MG63 (cell line): Measurements from ENCODE around the gene SCUBE3. TPM values are rescaled to one million over a fixed set of nuclear protein-coding genes. Genes with fewer than 3 reads are reported as not detected.

Source experiments
- DNase-seq: peaks from one replicate; pipeline ENCODE4 v3.0.0-alpha.2; 2020
- H3K27me3 ChIP-seq: fragments of 250-450 bp; sonication (Bioruptor Pico); 2 replicates; pipeline ENCODE4 v1.5.1; 2020; ENCODE audit warnings: mild to moderate bottlenecking, moderate library complexity
- H3K36me3 ChIP-seq: fragments of 250-450 bp; sonication (Bioruptor Pico); 2 replicates; pipeline ENCODE4 v1.5.1; 2020; ENCODE audit warnings: mild to moderate bottlenecking, moderate library complexity
- H3K4me3 ChIP-seq: fragments of 250-450 bp; sonication (Bioruptor Pico); 2 replicates; pipeline ENCODE4 v1.5.1; 2020; ENCODE audit warnings: mild to moderate bottlenecking, moderate library complexity
- H3K9me3 ChIP-seq: fragments of 250-450 bp; sonication (Bioruptor Pico); 2 replicates; pipeline ENCODE4 v1.5.1; 2020; ENCODE audit warnings: mild to moderate bottlenecking, moderate library complexity
- total RNA-seq: library from RNA; depleted of rRNA; stranded (reverse); fragments of >200 nt; shearing (Covaris generic); gene quantifications from 2 replicates; pipeline ENCODE4 v1.2.3, GENCODE V29; 2014; ENCODE audit warnings: low replicate concordance

The SCUBE3 gene
- total RNA-seq, 1 experiment from 2014 or later: 4.2 TPM

GRCh38 chr6:35195120-35195780 lies 18.5 kb upstream of the SCUBE3 start:
- Histone ChIP-seq H3K27me3 (no peaks in the 10 kb centered on the region), H3K4me3 (no peak overlapping the region), H3K36me3 (no peaks in the 10 kb centered on the region), H3K9me3 (no peaks in the 10 kb centered on the region)
- no peak for DNase-seq

DNA sequence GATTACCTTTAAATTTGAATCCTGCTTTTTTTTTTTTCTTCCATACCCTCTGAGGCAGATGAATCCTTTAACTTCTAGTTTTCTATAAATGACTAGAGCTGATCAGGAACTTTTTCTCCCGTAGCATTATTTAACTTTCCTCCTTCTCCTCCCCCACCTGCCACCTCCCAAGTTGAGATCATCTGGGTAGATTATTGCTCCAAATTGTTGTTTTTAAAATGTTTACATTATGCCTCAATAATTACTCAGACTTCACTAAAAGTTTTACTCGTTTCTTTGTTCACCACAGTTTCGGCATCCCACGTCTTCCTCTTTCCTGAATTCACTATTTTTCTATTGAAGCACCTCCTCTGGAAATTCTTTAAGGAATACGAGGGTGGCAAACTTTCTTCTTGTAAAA lies 16.6 kb upstream of the SCUBE3 start:
- H3K9me3 ChIP-seq: no peaks in the 10 kb centered on the region
- no peaks in the 10 kb centered on the region for H3K27me3 ChIP-seq
- H3K36me3 ChIP-seq: no peaks in the 10 kb centered on the region
- no peak overlapping the region for H3K4me3 ChIP-seq
- DNase-seq: no peak

GRCh38 chr6:35199866-35200265 lies 13.9 kb upstream of the SCUBE3 start:
- H3K36me3 ChIP-seq: no peaks in the 10 kb centered on the region
- H3K27me3 ChIP-seq: no peaks in the 10 kb centered on the region
- H3K4me3 ChIP-seq: no peak overlapping the region
- H3K9me3 ChIP-seq: no peaks in the 10 kb centered on the region
- no peak for DNase-seq

DNA sequence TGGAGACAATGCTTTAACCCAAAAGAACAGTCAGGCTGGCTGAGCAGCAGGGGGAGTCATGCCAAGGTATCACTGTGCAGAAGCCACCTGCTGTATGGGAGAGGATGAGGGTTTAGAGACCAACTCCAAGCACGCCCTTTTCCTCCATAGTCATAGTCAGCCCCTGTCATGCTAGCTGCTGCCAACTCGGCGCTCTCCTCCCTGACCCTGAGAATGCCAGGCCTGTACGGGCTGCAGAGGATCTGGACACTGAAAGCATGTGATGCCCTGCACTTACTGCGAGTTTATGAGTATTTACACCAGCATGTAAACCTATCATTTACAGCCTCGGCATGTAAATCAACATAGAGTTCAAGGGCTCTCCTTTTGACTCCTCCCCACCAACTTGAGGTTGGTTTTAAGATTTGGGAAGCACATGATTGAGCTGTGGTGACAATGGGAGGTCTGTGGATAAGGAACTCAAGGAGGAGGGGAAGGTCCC lies 11.7 kb upstream of the SCUBE3 start:
- no peak overlapping the region for H3K4me3 ChIP-seq
- no peaks in the 10 kb centered on the region for H3K9me3 ChIP-seq

GRCh38 chr6:35203152-35203670 lies 10.5 kb upstream of the SCUBE3 start:
- peak; percentile 92 for DNase-seq
- no peak overlapping the region for H3K4me3 ChIP-seq
- H3K36me3 ChIP-seq: no peaks in the 10 kb centered on the region
- H3K27me3 ChIP-seq: peaks cover 4% of the 10 kb centered on the region; the same call in 1 of the 2 replicates
- H3K9me3 ChIP-seq: no peaks in the 10 kb centered on the region

More for the DNA sequence above, 11.7 kb upstream of the SCUBE3 start:
- Histone ChIP-seq H3K36me3 (no peaks in the 10 kb centered on the region), H3K27me3 (peaks cover 4% of the 10 kb centered on the region; the same call in 1 of the 2 replicates)
- DNase-seq: peak; percentile 89

DNA sequence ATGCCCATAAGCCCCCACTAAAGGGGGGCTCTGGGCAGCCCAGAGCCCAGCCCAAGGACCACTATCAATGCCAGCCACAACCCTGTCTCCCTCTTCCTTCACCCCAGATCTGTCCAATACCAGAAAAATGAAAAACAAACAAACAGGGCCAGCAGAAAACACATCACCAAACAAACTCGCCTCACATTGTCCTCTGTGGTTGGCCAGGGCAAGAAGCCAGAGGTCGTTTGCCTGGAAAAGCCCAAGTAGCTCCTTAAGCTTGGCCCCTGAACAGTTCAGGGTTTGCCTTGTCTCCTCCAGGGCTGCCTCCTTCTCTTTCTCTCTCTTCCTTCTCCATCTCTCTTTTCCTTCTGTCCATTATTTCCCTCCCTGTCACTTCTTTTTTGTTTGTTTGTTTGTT lies 10.1 kb upstream of the SCUBE3 start:
- no peaks in the 10 kb centered on the region for H3K36me3 ChIP-seq
- H3K27me3 ChIP-seq: peaks cover 6% of the 10 kb centered on the region; the same call in 1 of the 2 replicates
- DNase-seq: peak; percentile 95
- H3K9me3 ChIP-seq: no peaks in the 10 kb centered on the region
- no peak overlapping the region for H3K4me3 ChIP-seq

DNA sequence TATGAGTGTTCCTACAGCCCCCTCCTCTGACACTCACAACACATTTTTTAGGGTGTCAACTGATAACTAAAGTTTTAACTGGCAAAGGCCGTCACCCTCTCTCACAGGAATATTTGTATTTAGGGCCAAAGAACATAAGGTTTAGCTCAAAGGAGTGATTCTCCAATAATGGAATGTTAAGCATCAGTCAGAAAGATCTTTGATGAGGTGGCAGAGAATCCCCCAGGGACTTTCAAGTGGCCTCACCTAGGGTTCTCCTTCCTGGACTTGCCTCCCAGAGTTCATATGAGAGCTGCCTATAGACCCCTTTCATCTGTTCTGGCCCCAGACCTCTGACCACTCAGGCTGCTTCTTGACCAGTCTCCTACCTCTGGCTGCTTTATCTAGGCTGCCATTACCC lies 7.4 kb upstream of the SCUBE3 start:
- DNase-seq: no peak
- Histone ChIP-seq H3K36me3 (no peaks in the 10 kb centered on the region), H3K27me3 (peaks cover 6% of the 10 kb centered on the region; the same call in 1 of the 2 replicates), H3K4me3 (no peak overlapping the region), H3K9me3 (no peaks in the 10 kb centered on the region)

GRCh38 chr6:35208419-35208818 lies 5.3 kb upstream of the SCUBE3 start:
- Histone ChIP-seq H3K27me3 (peaks cover 6% of the 10 kb centered on the region; the same call in 1 of the 2 replicates), H3K4me3 (no peak overlapping the region), H3K36me3 (no peaks in the 10 kb centered on the region), H3K9me3 (no peaks in the 10 kb centered on the region)
- DNase-seq: no peak

GRCh38 chr6:35209081-35209480 lies 4.7 kb upstream of the SCUBE3 start:
- Histone ChIP-seq H3K27me3 (peaks cover 6% of the 10 kb centered on the region; the same call in 1 of the 2 replicates), H3K4me3 (no peak overlapping the region), H3K9me3 (no peaks in the 10 kb centered on the region), H3K36me3 (no peaks in the 10 kb centered on the region)
- DNase-seq: no peak

- no peak for DNase-seq
- H3K9me3 ChIP-seq: no peaks in the 10 kb centered on the region
- peaks cover 6% of the 10 kb centered on the region; the same call in 1 of the 2 replicates for H3K27me3 ChIP-seq
- H3K4me3 ChIP-seq: no peak overlapping the region
- no peaks in the 10 kb centered on the region for H3K36me3 ChIP-seq
Measured at GRCh38 chr6:35209622-35210247, 4.0 kb upstream of the SCUBE3 start.

- no peak for DNase-seq
Measured at GRCh38 chr6:35213298-35213791, 411 bp upstream of the SCUBE3 start.

GRCh38 chr6:35214869-35215664 lies 1.3 kb downstream of the SCUBE3 start:
- H3K36me3 ChIP-seq: no peaks in the 10 kb centered on the region
- H3K4me3 ChIP-seq: peak overlapping the region; percentile 64
- DNase-seq: peak; percentile 32
- H3K9me3 ChIP-seq: no peaks in the 10 kb centered on the region
- no peaks in the 10 kb centered on the region for H3K27me3 ChIP-seq

More at GRCh38 chr6:35213298-35213791, 411 bp upstream of the SCUBE3 start:
- Histone ChIP-seq H3K36me3 (no peaks in the 10 kb centered on the region), H3K27me3 (peaks cover under 1% of the 10 kb centered on the region; the same call in 1 of the 2 replicates), H3K9me3 (no peaks in the 10 kb centered on the region), H3K4me3 (peak overlapping the region; percentile 64)

DNA sequence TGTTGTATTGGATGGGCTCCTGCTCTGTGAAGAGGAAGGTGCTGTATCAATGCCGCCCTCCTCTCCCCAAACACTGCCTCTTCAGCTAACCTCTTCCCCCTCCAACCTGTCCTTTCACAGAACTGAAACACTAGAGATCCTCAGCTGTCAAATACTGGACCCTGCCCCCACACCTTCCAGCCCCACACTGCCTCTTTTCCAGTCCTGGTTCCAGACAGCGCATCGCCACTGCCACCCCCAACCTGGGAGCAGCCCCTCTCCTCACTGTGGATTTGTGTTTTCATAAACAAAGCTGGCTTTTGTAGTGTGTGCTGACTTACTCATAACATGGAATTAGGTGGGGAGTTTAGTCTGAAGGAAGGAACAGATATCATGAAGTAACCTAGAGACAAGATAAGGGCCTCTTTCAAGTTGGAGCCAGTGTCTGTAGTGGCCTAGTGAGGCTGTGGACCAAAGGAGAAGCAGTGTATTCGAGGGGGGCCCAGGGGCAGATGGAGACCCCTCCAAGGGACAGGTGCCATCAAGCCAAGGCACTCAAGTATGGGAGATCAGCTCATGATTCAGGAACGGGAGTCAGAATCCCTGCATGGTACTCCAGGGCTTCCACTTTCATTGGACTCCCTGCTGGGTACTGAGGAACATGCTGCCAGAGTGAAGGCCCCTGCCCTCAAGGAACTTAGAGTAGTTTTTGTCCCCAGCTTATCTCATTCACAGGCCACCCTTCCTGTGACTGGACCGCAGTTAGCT lies 2.1 kb downstream of the SCUBE3 start:
- Histone ChIP-seq H3K36me3 (no peaks in the 10 kb centered on the region), H3K9me3 (no peaks in the 10 kb centered on the region), H3K4me3 (no peak overlapping the region), H3K27me3 (no peaks in the 10 kb centered on the region)
- no peak for DNase-seq

DNA sequence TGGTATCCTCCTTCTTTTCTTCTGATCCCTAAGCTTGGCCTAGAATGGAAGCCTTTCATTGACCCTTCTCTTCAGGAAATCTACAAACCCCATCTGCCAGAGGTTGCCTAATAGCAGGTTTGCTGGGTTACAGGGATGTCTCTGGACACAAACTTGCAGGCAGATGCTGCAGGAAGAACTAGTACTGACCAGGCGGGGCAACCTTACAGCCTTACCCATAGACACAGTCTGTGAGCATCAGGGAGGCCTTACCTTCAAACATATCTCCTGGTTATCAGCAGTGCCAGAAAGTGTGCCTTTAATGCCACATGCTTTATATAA lies 2.6 kb downstream of the SCUBE3 start:
- Histone ChIP-seq H3K4me3 (no peak overlapping the region), H3K36me3 (no peaks in the 10 kb centered on the region), H3K9me3 (no peaks in the 10 kb centered on the region), H3K27me3 (no peaks in the 10 kb centered on the region)
- no peak for DNase-seq

DNA sequence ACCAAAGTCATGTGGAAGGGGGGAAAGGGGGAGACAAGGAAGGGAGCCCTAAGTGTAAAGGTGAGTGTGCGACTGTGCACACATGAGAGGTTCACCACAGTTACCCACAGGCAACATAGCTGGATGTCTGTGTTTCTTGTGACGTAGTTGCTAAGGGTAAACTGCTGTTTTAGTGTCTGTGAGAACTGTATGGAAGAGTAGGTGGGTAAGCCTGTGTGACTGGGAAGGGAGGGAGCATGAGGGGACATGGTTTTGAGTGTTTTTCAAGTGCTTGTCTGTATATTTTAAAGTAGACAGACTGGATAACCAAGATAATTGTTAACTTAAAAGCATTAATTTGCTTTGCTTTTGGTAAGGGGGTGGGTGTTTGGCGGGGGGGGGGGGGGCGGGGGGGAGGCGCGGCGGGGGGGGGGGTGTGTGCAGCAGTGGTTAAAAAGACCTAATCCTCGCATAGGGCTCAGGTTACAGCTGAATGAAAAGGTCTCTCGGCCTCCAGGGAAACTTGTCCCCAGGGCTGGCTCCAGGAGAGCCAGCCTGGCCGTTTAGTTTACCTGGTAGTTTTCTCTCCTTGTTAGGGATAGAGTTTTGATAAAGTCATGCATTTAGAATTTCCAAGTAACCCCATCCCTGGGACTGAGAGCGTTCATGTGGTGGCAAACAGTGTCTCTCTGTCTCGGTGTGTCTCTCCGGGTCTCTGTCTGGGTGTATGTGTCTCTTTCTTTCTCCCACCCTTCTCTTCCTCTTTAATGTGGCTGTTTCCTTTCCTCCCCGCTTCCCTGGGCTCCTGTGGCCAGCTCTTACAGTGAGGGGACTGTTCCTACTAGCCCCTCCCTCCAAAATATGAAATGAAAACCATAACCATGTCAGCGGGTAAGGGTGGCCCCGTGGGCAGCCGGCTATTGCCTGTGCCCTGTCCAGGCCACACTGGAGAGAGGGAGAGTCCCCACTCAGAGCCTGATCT lies 3.4 kb downstream of the SCUBE3 start:
- no peaks in the 10 kb centered on the region for H3K36me3 ChIP-seq
- no peak for DNase-seq
- no peak overlapping the region for H3K4me3 ChIP-seq
- no peaks in the 10 kb centered on the region for H3K27me3 ChIP-seq
- H3K9me3 ChIP-seq: no peaks in the 10 kb centered on the region
